Measurements from ENCODE around the gene ZMPSTE24.
"Not testable (repeated sequence)": the region's sequence is repeated elsewhere in the genome, so short reads cannot be mapped to it uniquely, and the experiment has no call there.

The ZMPSTE24 gene

DNA sequence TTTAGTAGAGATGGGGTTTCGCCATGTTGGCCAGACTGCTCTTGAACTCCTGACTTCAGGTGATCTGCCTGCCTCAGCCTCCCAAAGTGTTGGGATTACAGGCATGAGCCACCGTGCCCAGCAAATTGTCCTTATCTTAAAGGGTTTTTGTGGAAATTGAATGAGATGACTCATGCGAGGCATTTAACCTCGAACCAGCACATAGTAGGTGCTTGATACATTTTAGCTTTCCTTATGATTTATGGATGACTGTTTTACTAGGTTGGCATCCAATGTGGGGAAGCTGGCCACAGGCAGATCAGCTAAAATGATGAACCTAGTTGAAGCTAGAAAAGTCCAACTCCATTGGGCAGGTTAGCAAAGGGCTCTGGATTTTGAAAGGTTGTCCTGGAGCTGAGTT is 60.4 kb downstream of the ZMPSTE24 start:
- no peak for DNase-seq (ENCODE audit: low read depth in 2 of 2)

DNA sequence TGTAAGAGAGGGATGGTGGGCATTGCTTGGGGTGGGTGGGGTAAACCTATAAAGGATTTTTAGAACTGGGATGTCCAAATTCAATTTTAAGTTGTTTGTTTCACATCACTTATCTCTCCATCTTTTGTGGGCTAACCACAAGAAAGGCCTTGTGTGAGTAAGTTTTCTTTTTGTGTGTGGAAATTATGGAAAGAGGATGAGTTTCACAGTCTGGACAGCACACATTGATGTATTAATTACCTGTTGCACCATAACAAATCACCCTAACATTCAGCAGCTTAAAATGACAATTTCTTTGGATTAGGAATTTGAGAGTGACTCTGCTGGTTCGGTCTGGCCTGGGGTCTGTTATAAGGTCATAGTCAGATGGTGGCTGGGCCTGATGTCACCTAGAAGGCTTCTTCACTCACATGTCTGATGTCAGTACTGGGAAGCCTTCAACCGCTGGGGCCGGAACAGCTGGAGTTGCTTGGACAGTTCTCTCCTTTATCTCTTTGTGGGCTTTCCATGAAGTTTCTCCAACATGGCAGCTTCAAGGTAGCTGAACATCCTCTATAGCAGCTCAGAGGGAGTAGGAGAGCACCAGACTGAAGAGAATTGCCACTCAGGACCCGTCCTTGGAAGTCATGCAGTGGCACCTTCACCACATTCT is 61.1 kb downstream of the ZMPSTE24 start:
- DNase-seq (ENCODE audit: low read depth in 2 of 2), result no peak

DNA sequence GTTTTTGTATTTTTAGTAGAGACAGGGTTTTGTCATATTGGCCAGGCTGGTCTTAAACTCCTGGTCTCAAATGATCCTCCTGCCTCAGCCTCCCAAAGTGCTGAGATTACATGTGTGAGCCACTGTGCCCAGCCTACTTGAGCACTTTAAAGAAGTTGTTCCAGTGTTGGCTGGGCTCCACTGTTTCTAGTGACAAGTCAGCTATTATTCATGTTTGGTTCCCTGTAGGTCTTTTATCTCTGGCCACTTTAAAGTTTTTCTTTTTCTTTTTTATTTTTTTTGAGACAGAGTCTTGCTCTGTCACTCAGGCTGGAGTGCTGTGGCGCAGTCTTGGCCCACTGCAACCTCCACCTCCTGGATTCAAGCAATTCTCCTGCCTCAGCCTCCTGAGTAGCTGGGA is 73.4 kb downstream of the ZMPSTE24 start:
- DNase-seq (ENCODE audit: low read depth in 2 of 2), result not testable (repeated sequence)

DNA sequence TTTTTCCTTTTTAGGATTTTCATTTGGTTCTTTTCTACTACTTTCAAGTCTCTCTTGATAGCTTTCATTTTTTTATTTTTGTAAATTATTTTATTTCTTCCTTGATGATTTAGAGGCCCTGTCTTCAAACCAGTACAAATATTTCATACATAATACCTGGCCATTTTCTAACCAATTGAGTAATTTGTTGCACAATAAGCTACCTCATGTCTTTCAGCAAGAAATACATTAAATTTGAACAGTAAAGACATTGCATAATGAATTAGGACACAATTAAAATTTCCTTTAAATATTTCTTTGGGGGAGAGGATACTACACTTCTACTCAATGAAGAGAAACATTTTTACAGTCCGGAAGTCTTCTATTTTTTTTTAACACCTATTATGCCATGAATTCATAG is 74.7 kb downstream of the ZMPSTE24 start:
- no peak for DNase-seq (ENCODE audit: low read depth in 2 of 2)

DNA sequence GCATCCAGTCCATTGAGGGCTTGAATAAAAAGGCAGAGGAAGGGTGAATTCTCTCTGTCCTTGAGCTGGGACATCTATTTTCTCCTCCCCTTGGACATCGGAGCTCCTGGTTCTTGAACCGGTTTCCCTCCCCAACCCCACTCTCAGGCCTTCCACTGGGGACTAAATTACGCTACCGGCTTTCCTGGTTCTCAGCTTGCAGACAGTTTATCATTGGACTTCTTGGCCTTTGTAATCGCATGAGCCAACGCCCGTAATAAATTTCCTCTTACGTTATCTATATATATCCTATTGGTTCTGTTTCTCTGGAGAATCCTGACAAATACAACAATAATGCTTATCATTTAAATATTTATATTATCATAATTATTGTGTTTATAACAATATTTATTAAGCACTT is 79.4 kb downstream of the ZMPSTE24 start:
- no peak for DNase-seq (ENCODE audit: low read depth in 2 of 2)

DNA sequence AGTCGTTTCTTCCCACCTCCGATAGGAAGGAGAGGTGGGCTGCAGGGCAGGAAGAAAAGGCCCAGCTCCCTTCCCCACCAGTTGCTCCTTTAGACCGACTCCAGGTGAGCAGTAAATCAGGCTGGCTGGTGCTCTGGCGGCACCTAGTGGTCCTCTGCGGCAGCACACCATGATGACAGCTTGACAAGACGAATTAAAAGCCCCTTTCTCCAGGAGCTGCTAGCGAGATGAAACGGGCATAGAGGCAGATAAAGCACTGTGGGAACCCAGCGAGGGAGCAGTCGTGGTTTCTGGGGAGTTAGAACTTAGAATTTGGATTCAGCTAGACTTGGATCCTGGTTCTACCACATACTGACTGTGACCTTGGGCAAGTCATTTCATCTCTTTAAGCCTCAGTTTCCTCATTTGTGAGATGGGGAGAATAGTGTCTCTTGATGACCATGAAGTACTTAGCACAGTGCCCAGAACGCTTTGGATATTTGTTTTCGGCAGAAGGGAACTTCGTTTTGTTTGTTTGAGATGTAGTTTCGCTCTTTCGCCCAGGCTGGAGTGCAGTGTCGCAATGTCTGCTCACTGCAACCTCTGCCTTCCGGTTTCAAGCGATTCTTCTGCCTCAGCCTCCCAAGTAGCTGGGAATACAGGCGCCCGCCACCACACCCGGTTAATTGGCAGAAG is 80.8 kb downstream of the ZMPSTE24 start:
- peak; percentile 76 to 84 for DNase-seq (ENCODE audit: low read depth in 2 of 2)

DNA sequence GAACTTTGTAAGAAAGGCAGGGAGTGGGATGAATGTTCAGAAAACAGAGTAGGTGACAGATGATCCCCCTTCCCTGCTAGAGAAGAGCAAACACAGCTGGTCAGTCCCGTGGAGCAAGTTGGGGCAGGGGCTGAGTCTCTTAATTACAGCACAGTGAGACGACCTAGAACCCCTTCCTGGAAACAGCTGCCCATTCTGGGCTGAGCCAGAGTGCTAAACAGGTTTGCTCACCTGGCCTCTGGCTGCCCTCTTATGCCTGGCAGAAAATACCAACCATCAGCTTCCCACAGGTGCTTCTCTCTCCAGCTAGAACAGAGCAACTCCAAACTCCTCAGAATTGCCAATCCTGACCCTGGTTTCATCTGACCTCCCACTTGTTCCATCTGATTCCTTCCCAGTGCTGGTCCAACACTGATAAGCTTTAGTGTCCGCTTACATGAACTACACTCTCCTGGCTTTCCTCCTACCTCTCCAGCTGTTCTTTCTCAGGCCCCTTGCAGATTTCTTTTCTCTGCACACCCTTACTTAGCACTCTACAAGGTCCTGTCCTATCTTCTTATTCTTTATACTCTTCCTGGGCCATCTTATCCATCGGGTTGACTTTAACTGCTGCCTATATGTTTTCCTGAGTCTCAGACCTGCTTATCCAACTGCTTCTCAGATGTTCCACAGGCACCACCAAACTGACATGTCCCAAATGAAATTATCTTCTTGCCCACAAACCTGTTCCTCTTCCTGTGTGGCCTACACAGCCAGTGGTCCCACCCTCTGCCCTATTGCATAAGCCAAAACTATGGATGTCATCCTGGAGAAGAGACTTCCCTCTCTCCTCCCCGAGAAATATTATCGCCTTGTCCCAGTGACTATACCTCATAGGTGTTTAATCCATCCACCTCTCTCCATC is 81.6 kb downstream of the ZMPSTE24 start:
- DNase-seq (ENCODE audit: low read depth in 2 of 2), result no peak

DNA sequence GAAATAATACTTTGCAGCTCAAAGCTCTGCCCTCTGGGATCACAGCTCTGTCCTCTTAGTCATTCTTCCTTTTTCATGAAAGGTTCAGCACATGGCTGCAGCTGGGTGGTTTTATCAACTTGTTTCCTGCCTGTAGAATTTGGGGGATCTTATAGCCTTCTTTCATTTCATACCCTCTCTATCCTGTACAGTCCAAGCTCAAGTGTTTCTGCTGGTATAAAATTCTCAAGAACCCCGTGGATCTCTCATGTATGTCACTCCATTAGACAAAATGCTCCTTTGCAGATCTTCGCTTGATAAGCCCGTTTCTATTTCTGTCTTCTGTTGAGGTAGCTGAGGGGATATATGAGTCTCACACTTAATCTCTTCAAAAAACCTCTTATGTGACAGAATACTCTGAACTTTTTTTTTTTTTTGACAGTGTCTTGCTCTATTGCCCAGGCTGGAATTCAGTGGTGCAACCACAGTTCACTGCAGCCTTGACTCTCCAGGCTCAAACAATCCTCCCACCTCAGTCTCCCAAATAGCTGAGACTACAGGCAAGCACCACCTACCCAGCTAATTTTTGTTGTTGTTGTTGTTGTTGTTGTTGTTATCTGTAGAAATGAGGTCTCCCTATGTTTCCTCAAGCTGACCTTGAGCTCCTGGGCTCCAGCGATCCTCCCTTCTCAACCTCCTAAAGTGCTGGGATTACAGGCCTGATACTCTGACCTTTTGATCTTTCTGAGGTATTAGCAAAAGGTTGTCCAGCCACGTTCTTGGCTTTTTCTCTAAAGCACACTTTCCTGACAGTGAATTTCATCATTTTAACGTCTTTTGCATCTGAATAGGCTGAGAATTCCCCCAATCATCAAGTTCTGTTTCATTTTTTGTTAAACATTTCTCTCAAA is 83.7 kb downstream of the ZMPSTE24 start:
- DNase-seq (ENCODE audit: low read depth in 2 of 2), result no peak

DNA sequence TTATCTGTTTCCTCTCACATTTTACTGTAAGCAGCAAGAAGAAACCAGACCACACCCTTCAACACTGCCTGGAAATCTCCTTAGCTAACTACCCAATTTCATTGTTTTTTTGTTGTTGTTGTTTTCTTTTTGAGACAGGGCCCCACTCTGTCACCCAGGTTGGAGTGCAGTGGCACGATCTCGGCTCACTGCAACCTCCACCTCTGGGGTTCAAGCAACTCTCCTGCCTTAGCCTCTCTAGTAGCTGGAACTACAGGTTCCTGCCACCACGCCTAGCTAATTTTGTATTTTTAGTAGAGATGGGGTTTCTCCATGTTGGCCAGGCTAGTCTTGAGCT is 84.3 kb downstream of the ZMPSTE24 start:
- DNase-seq (ENCODE audit: low read depth in 2 of 2), result not testable (repeated sequence)
